Measurements from ENCODE around the gene BRD4. TPM values are rescaled to one million over a fixed set of nuclear protein-coding genes. Genes with fewer than 3 reads are reported as not detected.

Gene BRD4
- total RNA-seq, 2 experiments from 2014 or later: 33.6 to 143 TPM

- intact Hi-C loops (cut with micrococcal nuclease; ENCODE audit: unreplicated experiment): no loop called here
- no TSS peak for BruUV-seq (replicated peaks)
- Histone ChIP-seq H3K9me2 (ENCODE audit: insufficient read depth, low read length) (no peaks in the 10 kb centered on the region), H3K36me3 (ENCODE audit: insufficient read depth, low read length) (peaks cover 94% of the 10 kb centered on the region), H3K4me1 (ENCODE audit: insufficient read depth, low read length, poor library complexity, severe bottlenecking) (no peaks in the 10 kb centered on the region), H4K20me1 (ENCODE audit: insufficient read depth, low read length) (no peaks in the 10 kb centered on the region), H3K4me2 (ENCODE audit: low read length) (no peak overlapping the region), H2AFZ (ENCODE audit: low read length) (no peak overlapping the region), H3K27ac (ENCODE audit: low read depth, low read length, poor library complexity, severe bottlenecking) (no peak overlapping the region), H3K79me2 (ENCODE audit: insufficient read depth, low read depth, low read length) (no peaks in the 10 kb centered on the region), H3K9me3 (ENCODE audit: low read length) (no peaks in the 10 kb centered on the region), H3K4me3 (ENCODE audit: low read depth, low read length, poor library complexity, severe bottlenecking) (no peak overlapping the region)
- TF ChIP-seq EZH2phosphoT487 (IDR thresholded peaks at IDR 0.05; ENCODE audit: borderline replicate concordance, low read depth, low read length) (no peak), CTCF (conservative IDR thresholded peaks at IDR 0.05; ENCODE audit: low read length) (no peak)
- no peak for DNase-seq (ENCODE audit: low spot score)
- CTCF ChIA-PET (ENCODE audit: unreplicated experiment): interaction anchor here (0.6 kb wide), 1 partner anchor 10 kb away, joined by 11 read pairs; no protein-coding TSS in a partner anchor
- POLR2A ChIA-PET: interaction anchor here (0.6 kb wide), 1 partner anchor 45 kb away, joined by 3 read pairs; no protein-coding TSS in a partner anchor
These were observed 79.3 kb downstream of the BRD4 start for GRCh38 chr19:15253061-15253460.

- Histone ChIP-seq H2AFZ (ENCODE audit: low read length) (no peak overlapping the region), H3K4me1 (ENCODE audit: insufficient read depth, low read length, poor library complexity, severe bottlenecking) (no peaks in the 10 kb centered on the region), H3K36me3 (ENCODE audit: insufficient read depth, low read length) (peaks cover 94% of the 10 kb centered on the region), H3K9me3 (ENCODE audit: low read length) (no peaks in the 10 kb centered on the region), H3K79me2 (ENCODE audit: insufficient read depth, low read depth, low read length) (no peaks in the 10 kb centered on the region), H3K27ac (ENCODE audit: low read depth, low read length, poor library complexity, severe bottlenecking) (no peak overlapping the region), H3K4me2 (ENCODE audit: low read length) (no peak overlapping the region), H4K20me1 (ENCODE audit: insufficient read depth, low read length) (no peaks in the 10 kb centered on the region), H3K9me2 (ENCODE audit: insufficient read depth, low read length) (no peaks in the 10 kb centered on the region), H3K4me3 (ENCODE audit: low read depth, low read length, poor library complexity, severe bottlenecking) (no peak overlapping the region)
- DNase-seq (ENCODE audit: low spot score): no peak
- intact Hi-C loops (cut with micrococcal nuclease; ENCODE audit: unreplicated experiment): no loop called here
- ChIA-PET POLR2A (no interaction called here), CTCF (ENCODE audit: unreplicated experiment) (interaction anchor here (0.6 kb wide), 1 partner anchor 10 kb away, joined by 11 read pairs; no protein-coding TSS in a partner anchor)
- TF ChIP-seq CTCF (conservative IDR thresholded peaks at IDR 0.05; ENCODE audit: low read length) (peak; percentile 70), EZH2phosphoT487 (IDR thresholded peaks at IDR 0.05; ENCODE audit: borderline replicate concordance, low read depth, low read length) (no peak)
- BruUV-seq (replicated peaks): no TSS peak
These were observed 79.8 kb downstream of the BRD4 start for GRCh38 chr19:15252398-15253018.

- Histone ChIP-seq H3K4me1 (ENCODE audit: insufficient read depth, low read length, poor library complexity, severe bottlenecking) (no peaks in the 10 kb centered on the region), H4K20me1 (ENCODE audit: insufficient read depth, low read length) (no peaks in the 10 kb centered on the region), H3K9me3 (ENCODE audit: low read length) (no peaks in the 10 kb centered on the region), H3K36me3 (ENCODE audit: insufficient read depth, low read length) (peaks cover 94% of the 10 kb centered on the region), H3K9me2 (ENCODE audit: insufficient read depth, low read length) (no peaks in the 10 kb centered on the region), H3K4me2 (ENCODE audit: low read length) (no peak overlapping the region), H3K4me3 (ENCODE audit: low read depth, low read length, poor library complexity, severe bottlenecking) (no peak overlapping the region), H3K79me2 (ENCODE audit: insufficient read depth, low read depth, low read length) (no peaks in the 10 kb centered on the region), H2AFZ (ENCODE audit: low read length) (no peak overlapping the region), H3K27ac (ENCODE audit: low read depth, low read length, poor library complexity, severe bottlenecking) (no peak overlapping the region)
- CTCF ChIA-PET (ENCODE audit: unreplicated experiment): no interaction called here
- POLR2A ChIA-PET: no interaction called here
- DNase-seq (ENCODE audit: low spot score): no peak
- no peak for TF ChIP-seq EZH2phosphoT487 (IDR thresholded peaks at IDR 0.05; ENCODE audit: borderline replicate concordance, low read depth, low read length)
- TF ChIP-seq CTCF (conservative IDR thresholded peaks at IDR 0.05; ENCODE audit: low read length): no peak
- intact Hi-C loops (cut with micrococcal nuclease; ENCODE audit: unreplicated experiment): no loop called here
- BruUV-seq (replicated peaks): no TSS peak
These were observed 80.5 kb downstream of the BRD4 start for GRCh38 chr19:15251749-15252397.

Data from OCI-LY7 (cell line).